Right ventricle myocardium superior (tissue), 1 donor: ENCODE measurements around the gene SDF2. TPM values are rescaled to one million over a fixed set of nuclear protein-coding genes. Genes with fewer than 3 reads are reported as not detected.

Source experiments
- ATAC-seq: fragments of 200-7000 bp; cut with Tn5 transposase; one replicate; pipeline ENCODE4 v1.9.1; 2020; ENCODE audit warnings: mild to moderate bottlenecking; ENCODE audit not compliant: poor library complexity
- DNase-seq: peaks from one replicate; pipeline ENCODE4 v3.0.0-alpha.2; 2020
- intact Hi-C: fragments of 100-400 bp; cut with DNase I; formaldehyde crosslinking; loops from one replicate; pipeline ENCODE4 v1.11.2; 2022
- total RNA-seq: library from RNA; stranded (reverse); fragmentation: NEBNext Ultra II Directional; extraction: Animal tissue kit (Norgen Biotek cat#: 25700); gene quantifications from one replicate; pipeline ENCODE4 v1.2.1, GENCODE V29; 2021
- donor health status: DM: no; HTN: yes; CAD: no; lungs with severe emphysema.

The SDF2 gene
- total RNA-seq, 1 donor from 2014 or later = 26.4 TPM

DNA sequence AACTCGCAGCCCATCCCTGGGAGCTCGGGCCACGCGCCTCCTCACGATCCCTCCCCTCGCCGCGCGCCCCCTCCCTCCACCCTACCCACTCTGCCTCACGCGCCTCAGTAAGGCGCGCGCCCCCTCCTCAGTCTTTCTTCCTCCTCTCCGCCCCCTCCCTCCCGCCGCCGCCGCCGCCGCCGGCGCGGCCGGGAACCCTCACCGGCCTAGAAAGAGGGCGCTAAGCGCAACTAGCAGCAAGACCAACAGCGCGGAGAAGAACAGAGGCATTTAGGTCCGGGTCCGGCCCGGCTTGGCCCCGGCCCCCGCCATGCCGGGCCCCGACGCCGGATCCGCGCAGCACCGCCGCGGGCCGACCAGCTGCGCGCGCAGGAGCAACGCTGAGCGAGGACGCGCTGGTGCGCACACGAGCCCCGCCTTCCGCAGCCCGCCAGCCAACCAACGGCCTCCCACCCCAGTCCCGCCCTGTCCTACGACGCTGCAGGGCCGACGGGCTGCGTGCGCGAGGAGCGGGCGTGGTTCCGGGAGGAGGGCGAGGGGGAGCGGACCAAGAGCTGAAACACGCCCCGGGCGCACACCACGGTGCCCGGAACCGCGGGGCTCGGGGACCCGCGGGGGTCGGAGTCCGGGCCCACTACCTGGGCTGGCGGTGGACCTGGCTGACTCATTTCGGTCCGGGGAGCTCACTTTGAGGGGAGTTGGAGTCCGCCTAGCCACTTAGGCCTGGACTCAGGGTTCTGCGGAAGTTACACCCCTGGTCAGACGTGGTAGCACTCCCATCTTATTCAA, 16.7 kb downstream of the SDF2 start, which contains the start of gene BLTP2:
Gene BLTP2, minus strand, starts transcription at position 372 of the 789 bp plus-strand sequence. Its CDS starts 102 bp downstream, at position 270.
- DNase-seq = peak; percentile 98
- intact Hi-C loops = no loop called here
- peak; percentile 98 for ATAC-seq

DNA sequence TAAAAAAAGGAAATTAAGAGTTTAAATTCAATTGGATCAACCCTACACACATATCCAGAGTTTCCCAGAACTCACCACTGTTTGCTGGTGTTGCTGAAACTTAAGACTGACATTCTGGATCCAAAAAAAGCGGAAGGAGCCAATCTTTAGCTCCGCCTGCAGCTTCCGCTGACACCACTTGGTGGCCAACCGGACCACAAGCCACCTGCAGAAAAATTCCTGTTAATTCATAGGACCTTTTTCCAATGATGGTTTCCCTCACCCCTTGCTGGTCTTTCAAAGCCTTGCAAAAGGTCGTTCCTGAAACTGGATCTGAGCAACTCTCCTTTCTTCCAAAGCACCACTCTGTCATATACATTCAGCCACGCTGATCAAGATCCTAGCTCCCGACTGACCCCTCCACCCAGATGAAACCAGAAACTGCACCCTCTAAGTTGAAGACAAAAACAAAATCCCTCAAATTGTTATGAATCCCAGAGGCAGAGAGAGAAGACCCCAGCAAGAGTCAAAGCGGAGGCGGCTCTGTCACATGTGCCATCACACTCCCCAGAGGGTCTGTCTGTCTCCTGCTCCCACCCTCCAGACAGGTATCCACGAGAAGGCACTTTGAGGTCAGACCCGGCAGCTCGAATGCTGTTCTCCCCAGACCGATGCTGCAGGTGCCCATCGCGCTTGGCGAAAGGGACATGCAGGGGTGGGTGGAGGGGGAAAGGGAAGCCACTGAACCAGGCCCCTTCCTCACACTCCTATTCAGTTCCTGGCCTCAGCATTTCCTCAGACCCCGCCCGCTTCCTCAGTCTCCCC, 17.5 kb downstream of the SDF2 start:
- intact Hi-C loops = no loop called here
- DNase-seq (peak; percentile 63), ATAC-seq (peak; percentile 2)

DNA sequence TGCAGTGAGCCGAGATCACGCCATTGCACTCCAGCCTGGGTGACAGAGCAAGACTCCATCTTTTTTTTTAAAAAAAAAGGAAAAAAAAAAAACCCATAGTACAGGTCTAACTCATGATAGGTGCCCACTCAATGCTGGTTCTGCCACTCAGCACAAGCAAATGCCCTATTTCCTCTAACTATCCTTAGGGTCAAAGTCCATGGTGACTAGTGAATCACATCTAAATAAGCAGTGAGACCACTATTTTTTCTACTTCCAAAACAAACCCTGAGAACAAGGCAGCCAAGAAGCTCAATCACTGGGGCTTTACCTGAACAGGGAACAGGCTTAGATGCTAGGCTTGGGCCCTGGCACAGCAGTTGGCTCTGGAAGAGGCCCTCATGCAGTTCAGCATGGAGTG, 20.1 kb downstream of the SDF2 start:
- no peak for DNase-seq
- intact Hi-C loops = no loop called here
- ATAC-seq = no peak

DNA sequence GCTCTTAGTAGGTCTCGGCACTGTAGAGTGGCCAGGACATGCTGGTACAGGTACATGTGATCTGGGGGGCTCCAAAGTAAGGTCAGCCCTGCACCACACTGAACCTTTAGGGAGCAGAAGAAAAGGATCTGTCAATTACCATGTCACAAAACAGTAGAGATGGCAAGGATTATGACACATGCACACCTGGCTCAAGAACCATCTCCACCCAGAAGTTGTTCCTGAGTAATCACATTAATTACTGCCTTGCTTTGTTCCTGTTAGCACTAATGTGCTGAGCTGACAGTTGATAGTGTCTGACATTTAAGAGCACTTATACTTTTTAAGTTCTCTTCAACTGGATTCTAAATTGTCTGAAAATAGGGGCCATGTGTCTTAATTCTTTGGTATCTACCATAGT, 26.2 kb downstream of the SDF2 start:
- ATAC-seq = no peak

DNA sequence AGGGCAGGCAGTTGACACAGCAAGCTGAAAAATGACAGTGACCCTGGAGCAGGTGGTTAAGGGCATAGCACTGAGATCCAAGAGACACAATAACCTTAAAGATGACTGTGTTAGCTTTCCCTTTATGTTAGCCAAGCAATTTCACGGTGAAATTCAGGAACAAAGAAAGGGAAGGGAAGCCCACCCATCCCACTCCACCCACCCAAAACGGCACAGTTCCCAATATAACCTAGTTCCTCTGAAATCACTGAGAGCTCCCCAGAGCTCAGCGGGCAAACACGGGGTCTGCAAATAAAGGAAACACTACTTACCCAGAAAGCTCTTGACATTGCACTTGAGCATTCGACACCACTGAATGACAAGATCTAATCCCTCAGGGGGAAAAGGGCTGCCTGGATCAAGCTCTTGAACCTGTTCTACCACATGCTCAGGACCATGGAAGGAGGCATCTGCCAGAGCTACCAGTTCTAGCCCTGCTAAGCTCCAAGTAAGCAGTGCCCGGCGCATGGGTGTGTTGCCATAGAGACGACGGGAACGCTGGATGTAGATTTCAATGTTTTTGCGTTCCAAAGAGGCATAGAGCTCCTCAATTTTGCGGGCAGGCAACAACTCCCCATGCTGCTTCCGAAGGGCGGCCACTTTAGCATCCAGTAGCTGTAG, 27.4 kb downstream of the SDF2 start:
- ATAC-seq (no peak), DNase-seq (no peak)
- intact Hi-C loops = no loop called here

More for the DNA sequence above, 26.2 kb downstream of the SDF2 start:
- intact Hi-C loops = no loop called here
- no peak for DNase-seq

DNA sequence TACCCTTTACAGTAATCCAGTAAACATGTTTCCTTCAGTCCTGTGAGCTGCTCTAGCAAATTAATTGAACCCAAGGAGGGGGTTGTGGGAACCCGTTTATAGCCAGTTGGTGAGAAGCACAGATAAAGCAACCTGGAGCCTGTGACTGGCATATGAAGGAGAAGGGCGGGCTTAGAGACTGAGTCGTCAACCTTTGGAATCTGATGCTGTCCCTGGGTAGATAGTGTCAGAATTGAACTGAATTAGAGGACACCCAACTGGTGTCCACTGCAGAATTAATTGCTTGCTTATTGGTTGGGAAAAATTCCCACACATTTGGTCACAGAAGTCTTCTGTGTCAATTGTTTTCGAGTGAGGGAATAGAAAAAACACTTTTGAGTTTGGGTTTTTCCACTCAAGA, 34.9 kb downstream of the SDF2 start:
- DNase-seq (no peak), ATAC-seq (no peak)
- intact Hi-C loops = no loop called here

DNA sequence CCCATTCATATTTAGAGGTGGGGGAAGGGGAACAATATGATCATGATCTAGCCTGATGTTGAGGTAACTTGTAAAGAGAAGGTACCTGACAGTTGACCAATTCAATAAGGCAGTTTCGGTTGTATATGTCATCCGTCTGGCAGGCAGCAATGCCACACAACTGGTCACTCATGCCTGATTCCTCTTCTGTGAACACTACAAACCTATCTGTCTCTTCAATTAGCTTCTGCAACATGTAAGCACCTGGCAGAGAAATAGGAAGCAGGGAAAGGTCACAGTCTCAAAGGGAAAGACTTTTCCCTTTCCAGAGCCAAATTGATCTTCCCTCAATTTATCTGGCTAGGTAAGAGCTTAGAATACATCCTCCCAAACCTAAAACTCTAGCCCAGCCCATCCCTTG, 37.6 kb downstream of the SDF2 start:
- no peak for DNase-seq
- intact Hi-C loops = no loop called here
- ATAC-seq = peak; percentile 25

DNA sequence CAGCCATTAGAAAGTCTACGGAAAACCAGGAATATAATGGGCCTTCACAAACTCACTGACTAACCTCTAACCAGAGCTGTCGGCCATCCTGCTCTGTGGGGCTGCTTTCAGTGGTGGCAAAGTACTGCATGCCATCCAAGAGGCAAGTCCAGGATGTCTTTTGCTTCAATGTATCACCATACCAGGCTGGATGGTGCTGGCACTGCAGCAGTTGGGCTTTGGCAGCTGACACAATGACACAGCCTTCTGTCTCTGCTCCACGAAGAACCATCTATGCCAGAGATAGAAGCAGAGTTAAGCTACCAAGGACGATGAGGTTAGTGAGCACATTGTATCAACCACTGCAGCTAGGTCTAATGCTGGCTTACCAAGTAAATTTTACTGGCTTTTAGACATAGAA, 38.0 kb downstream of the SDF2 start:
- DNase-seq (peak; percentile 47), ATAC-seq (peak; percentile 72)
- intact Hi-C loops = no loop called here

DNA sequence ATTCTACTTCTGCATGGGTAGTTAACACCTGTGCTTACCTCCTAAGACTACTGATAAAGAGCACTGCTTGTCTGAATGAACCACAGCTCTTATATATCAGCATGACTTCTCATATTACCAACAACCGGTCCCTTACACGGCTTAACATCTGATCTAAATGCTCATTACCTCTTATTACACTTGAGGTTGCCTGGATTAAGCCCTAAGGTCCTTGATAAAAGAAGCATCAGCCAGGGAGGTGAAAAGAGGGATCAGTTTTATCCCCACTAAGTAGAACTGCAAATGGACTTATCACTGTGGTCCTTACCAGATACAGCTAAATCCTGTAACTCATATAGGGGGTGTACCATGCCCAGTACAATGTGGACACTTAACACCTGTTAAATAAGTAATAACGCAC, 39.5 kb downstream of the SDF2 start:
- intact Hi-C loops = no loop called here
- DNase-seq (no peak), ATAC-seq (no peak)

DNA sequence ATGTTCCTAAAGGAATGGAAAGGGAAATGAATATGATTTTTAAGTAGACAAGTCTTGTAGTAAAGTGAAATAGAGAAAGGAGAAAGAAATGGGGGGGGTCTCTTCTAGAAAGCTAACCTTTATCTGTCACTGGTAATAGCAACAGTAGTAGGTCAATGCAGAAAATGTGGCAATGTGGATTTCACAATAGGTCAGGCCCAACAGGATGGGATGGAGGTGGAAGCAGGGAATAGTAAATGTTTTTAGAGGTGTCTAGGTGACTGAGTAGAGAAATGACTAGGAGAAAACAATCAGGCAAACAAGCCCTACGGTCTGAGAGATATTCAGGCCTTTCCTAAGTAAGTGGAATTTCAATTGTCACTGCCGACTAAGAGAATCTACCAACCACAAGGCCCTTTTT, 41.7 kb downstream of the SDF2 start:
- no peak for ATAC-seq
- intact Hi-C loops = no loop called here

DNA sequence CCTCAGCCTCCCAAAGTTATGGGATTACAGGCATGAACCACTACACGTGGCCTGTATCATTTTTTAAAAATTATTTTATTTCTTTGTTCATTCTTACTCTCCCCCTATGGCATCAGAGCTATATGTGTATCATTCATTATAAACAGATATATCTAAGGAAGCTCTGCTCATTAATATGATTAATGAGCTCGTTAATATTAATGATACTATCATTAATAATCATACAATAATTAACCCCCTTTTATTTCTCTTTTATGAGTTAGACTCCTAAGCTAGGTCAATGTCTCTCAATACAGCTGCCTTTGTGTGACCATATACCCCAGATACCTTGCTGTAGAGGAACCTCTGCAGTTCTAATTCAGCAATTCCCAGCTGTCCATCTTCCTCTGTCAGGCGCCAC, 43.2 kb downstream of the SDF2 start:
- DNase-seq (no peak), ATAC-seq (no peak)
- intact Hi-C loops = no loop called here

More for the DNA sequence above, 41.7 kb downstream of the SDF2 start:
- no peak for DNase-seq

DNA sequence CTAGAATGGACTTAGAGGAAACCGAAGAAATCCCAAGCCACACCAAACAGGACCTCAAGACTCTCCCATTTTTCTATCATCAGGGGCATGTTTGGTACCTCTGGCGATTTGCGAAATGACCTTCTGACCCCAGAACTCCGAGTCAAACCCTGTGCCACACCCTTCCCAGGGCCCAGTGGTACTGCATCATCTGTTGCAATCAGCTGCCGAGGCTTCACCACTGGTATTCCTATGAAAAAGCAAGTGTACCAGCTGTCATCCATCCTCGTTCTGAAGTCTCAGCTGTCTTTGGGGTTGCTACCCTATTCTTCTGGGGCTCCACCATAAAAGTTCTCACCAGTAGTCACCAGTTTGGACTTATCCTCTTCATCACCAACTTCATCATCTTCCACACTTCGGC, 45.4 kb downstream of the SDF2 start:
- ATAC-seq (no peak), DNase-seq (no peak)
- intact Hi-C loops = no loop called here

DNA sequence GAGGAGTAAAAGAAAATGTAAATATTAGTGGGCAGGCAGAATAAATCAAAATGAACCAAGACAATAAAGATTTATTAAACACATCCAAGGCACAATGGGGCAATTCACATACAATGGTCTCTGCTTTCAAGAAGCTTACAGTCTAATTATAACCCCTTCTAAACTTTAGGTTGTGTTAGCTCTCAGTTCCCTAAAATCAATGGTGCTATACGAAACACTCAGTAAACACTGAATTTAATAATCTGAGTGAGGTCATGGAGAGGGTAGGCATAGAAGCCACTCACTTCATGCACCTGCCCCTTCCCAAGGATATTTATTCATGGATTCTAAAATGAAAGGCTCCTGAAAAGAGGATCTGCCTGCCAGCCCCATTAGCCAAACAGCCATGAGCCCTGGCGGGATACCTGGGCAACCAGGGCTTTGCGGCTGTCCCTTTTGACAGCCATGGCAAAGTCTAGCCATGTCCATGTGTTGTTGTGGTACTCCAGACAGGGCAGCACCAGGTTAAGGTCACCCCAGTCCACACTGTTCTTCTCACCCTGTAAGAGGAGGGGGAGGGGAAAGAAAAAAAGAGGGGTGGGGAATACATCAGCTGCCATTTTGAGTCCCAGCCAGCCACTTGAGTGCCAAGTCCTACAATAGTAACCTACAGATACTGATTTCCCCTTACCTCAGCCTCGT, 46.3 kb downstream of the SDF2 start:
- intact Hi-C loops = no loop called here

DNA sequence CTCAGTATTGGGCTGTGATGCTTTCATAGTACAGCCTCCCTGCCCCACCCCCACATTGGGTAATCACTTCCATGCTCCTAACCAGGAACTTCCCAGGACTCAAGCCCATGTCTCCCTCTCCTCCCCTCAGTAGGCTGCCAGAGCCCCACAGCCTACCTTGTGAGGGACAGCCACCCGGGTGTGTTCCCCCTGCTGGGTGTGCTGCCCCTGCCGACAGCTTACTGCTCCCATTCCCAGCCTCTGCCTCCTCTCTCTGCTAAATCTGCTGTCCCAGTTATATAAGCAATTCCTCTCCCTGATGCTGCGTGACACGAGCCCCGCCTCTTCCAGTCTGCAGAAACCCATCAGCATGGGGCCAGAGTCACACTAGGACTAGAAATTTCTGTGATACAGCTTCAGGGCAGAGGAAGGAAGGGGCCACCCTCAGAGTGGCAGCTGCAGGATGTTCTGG, 47.8 kb downstream of the SDF2 start, which contains the start of gene RSKR:
Gene RSKR, minus strand, starts transcription at position 255 of the 451 bp plus-strand sequence. Its CDS starts 24 bp downstream, at position 231.
- no peak for ATAC-seq
- DNase-seq = no peak
- intact Hi-C loops = loop anchor here (5.0 kb wide), 2 partner anchors 67 to 117 kb away; no protein-coding TSS in a partner anchor

More for the DNA sequence above, 46.3 kb downstream of the SDF2 start:
- DNase-seq (no peak), ATAC-seq (no peak)

DNA sequence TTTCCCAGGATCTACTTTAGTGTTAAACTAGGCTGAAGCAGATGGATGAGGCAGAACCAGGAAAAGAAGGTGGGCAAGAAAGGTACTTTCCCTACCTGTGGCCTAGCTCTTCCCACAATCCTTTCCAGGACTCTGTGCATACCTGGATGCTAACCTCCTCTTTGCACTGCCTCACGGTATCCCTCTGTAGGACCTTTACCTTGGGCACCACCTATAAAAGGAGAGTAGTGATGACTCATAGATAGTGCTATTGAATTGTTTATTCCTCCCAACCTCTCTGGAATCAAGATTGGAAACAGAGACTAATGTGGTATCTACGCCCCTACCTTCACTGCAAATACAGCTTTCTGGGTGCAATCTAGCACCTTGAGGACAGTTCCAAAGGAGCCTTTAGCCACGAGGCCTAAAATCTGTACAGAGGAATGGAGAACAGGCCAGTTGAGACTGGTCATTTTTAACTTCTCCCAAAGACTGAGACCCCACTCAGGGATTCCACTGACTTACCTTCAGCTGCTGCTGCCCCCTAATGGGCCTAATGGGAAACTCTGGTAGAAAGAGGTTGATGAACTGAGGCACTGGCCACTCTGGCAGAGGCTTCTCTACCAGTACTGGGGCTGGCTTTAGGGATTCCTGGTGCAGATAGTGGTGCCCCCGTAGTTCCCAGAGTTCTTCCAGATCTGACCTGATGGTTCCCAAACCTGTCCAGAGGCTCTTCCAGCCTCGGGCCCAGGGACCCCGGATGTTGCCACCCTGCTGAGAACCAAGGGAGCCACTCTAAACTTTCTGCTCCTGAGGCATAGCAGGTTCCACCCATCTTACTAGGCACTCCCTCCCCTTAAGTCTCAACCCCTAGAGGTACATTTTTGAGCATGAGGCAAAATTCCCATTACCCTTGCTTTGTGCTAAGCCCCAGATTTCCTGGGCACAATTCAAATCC, 48.5 kb downstream of the SDF2 start:
- intact Hi-C loops = loop anchor here (5.0 kb wide), 2 partner anchors 66 to 116 kb away; no protein-coding TSS in a partner anchor
- ATAC-seq = peak; percentile 66
- DNase-seq = no peak

DNA sequence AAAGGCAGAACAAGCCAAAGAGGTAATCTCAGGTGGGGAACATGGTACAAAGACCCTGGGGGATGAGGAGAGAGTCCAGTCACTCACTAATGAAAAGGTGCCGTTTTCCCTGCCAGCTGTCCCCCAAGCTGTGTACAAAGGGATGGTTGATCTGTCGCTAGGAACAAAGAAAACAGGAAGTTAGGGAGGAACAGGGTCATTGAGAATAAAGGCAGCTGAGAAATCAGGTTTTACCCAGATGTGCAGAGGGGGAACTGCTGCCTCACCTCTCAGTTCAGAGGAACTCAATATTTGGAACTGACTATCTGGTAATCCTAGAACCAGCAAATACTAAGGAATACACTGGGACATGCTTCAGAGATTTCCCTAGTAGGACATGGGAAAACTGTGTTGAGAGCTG, 49.2 kb downstream of the SDF2 start:
- ATAC-seq (no peak), DNase-seq (no peak)
- intact Hi-C loops = loop anchor here (5.0 kb wide), 2 partner anchors 65 to 115 kb away; no protein-coding TSS in a partner anchor

DNA sequence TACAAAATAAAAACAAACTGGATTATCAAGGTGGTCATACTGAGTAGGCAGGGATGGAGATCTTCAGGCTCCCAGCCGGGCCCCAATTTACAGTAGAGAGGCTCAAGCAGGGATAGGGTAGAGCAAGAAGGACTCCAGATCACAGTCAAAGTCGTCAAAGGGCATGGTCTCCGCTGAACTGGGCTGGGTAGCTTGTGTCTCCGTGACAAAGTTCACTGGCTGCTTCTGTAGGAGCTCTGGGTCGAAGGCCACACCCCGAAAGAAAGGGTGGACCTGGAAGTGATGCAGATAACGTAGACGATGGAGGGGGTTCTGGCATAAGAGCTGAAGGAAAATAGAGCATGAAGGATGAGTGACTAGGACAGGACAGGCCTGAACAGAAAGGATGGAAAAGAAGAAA, 51.3 kb downstream of the SDF2 start:
- intact Hi-C loops = loop anchor here (5.0 kb wide), 2 partner anchors 63 to 113 kb away; no protein-coding TSS in a partner anchor
- DNase-seq = no peak
- ATAC-seq = no peak
